Measurements from ENCODE around the gene ATP10A.

ATP10A gene

GRCh38 chr15:25829073-25829472 is 34.1 kb downstream of the ATP10A start:
- H3K9me3 ChIP-seq (ENCODE audit: control insufficient read depth, low read length) = no peaks in the 10 kb centered on the region
- H3K27ac ChIP-seq (ENCODE audit: insufficient read depth, low read depth, low read length, poor library complexity, severe bottlenecking) = no peak overlapping the region
- H3K27me3 ChIP-seq (ENCODE audit: control insufficient read depth, insufficient read depth, low read length, poor library complexity, severe bottlenecking) = no peaks in the 10 kb centered on the region
- H3K4me3 ChIP-seq (ENCODE audit: insufficient read depth, low read depth, low read length) = no peak overlapping the region
- no peaks in the 10 kb centered on the region for H3K36me3 ChIP-seq (ENCODE audit: control insufficient read depth, insufficient read depth, low read length)
- H3K4me1 ChIP-seq (ENCODE audit: control insufficient read depth, insufficient read depth, low read length) = no peaks in the 10 kb centered on the region
- WGBS, 2 experiments = 60 to 93% methylated on average over 1 to 3 of the region's 3 CpGs

DNA sequence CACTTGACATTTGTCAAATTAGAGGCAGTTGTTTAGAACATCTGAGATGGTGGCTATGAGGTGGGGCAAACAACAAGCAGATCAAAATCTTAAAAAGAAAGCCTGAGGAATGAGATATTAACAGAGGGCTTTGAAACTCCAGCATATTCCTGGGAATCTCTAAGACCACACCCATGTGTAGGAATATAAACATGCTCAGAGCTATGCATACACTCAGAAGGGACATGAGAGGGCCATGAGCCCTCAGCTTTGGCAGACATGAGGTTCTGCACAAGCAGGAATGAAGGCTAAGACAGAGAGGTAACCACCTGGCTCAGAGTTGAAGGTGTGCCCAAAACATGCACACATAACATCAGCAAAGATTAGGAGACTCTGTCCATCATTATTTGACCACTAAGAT is 37.9 kb downstream of the ATP10A start:
- no peaks in the 10 kb centered on the region for H3K9me3 ChIP-seq (ENCODE audit: control insufficient read depth, low read length)
- no peaks in the 10 kb centered on the region for H3K27me3 ChIP-seq (ENCODE audit: control insufficient read depth, insufficient read depth, low read length, poor library complexity, severe bottlenecking)
- no peaks in the 10 kb centered on the region for H3K36me3 ChIP-seq (ENCODE audit: control insufficient read depth, insufficient read depth, low read length)
- no peak overlapping the region for H3K27ac ChIP-seq (ENCODE audit: insufficient read depth, low read depth, low read length, poor library complexity, severe bottlenecking)
- H3K4me1 ChIP-seq (ENCODE audit: control insufficient read depth, insufficient read depth, low read length) = no peaks in the 10 kb centered on the region
- H3K4me3 ChIP-seq (ENCODE audit: insufficient read depth, low read depth, low read length) = no peak overlapping the region

- H3K36me3 ChIP-seq (ENCODE audit: control insufficient read depth, insufficient read depth, low read length) = no peaks in the 10 kb centered on the region
- H3K4me3 ChIP-seq (ENCODE audit: insufficient read depth, low read depth, low read length) = no peak overlapping the region
- WGBS, 2 experiments = 77 to 78% methylated on average over 6 of the region's 6 CpGs
- H3K4me1 ChIP-seq (ENCODE audit: control insufficient read depth, insufficient read depth, low read length) = no peaks in the 10 kb centered on the region
- no peaks in the 10 kb centered on the region for H3K27me3 ChIP-seq (ENCODE audit: control insufficient read depth, insufficient read depth, low read length, poor library complexity, severe bottlenecking)
- H3K27ac ChIP-seq (ENCODE audit: insufficient read depth, low read depth, low read length, poor library complexity, severe bottlenecking) = no peak overlapping the region
- H3K9me3 ChIP-seq (ENCODE audit: control insufficient read depth, low read length) = no peaks in the 10 kb centered on the region
Observed at GRCh38 chr15:25824618-25825017, 38.5 kb downstream of the ATP10A start.

DNA sequence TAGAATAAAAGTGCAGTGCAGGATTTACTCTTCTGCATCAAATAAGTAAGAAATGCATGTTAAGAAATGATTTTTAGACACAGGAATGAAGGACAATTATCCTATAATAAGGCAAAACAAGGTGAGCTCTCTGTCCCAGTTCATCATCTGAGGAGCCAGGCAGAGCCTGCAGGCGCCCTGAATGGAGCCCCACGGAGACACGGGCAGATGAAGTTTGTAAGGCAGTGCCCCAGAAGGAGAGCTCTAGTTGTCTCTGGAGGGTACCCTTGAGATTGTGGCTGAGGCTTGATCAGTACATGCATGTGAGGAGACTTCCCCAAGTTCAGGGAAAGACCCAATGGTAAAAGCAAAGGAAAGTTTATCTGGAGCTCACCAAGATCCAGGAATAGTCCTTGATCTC is 50.3 kb downstream of the ATP10A start:
- Histone ChIP-seq H3K9me3 (ENCODE audit: control insufficient read depth, low read length) (no peaks in the 10 kb centered on the region), H3K4me3 (ENCODE audit: insufficient read depth, low read depth, low read length) (no peak overlapping the region), H3K27me3 (ENCODE audit: control insufficient read depth, insufficient read depth, low read length, poor library complexity, severe bottlenecking) (no peaks in the 10 kb centered on the region), H3K27ac (ENCODE audit: insufficient read depth, low read depth, low read length, poor library complexity, severe bottlenecking) (no peak overlapping the region), H3K36me3 (ENCODE audit: control insufficient read depth, insufficient read depth, low read length) (no peaks in the 10 kb centered on the region), H3K4me1 (ENCODE audit: control insufficient read depth, insufficient read depth, low read length) (peaks cover 12% of the 10 kb centered on the region)
- 57 to 58% methylated on average over 3 of the region's 3 CpGs for WGBS, 2 experiments

GRCh38 chr15:25812073-25812472 is 51.1 kb downstream of the ATP10A start:
- no peak overlapping the region for H3K27ac ChIP-seq (ENCODE audit: insufficient read depth, low read depth, low read length, poor library complexity, severe bottlenecking)
- H3K9me3 ChIP-seq (ENCODE audit: control insufficient read depth, low read length) = no peaks in the 10 kb centered on the region
- H3K36me3 ChIP-seq (ENCODE audit: control insufficient read depth, insufficient read depth, low read length) = no peaks in the 10 kb centered on the region
- H3K4me3 ChIP-seq (ENCODE audit: insufficient read depth, low read depth, low read length) = no peak overlapping the region
- no peaks in the 10 kb centered on the region for H3K27me3 ChIP-seq (ENCODE audit: control insufficient read depth, insufficient read depth, low read length, poor library complexity, severe bottlenecking)
- 94% methylated on average over 4 of the region's 4 CpGs for WGBS, 2 experiments
- H3K4me1 ChIP-seq (ENCODE audit: control insufficient read depth, insufficient read depth, low read length) = peaks cover 12% of the 10 kb centered on the region

DNA sequence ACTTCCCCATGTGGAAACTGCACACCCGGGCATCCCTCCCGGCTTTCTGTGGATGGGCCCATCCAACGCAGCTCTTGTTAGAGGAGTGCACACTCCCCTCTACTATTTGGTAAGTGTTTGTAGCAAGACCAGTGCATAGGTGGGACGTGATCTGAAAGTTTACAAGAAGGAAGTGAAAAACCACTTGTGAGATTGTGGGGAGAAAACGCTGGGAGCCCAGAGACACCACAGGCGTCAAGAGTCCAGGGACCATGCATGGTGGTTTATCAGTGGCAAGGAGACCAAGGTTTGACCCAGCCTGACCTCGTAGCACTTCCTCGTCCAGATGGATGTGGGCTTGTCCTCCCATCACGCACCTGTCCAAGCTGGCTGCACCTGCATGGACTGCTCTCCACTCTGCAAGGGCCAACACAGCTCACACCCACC is 51.6 kb downstream of the ATP10A start:
- Histone ChIP-seq H3K4me3 (ENCODE audit: insufficient read depth, low read depth, low read length) (no peak overlapping the region), H3K27ac (ENCODE audit: insufficient read depth, low read depth, low read length, poor library complexity, severe bottlenecking) (no peak overlapping the region), H3K4me1 (ENCODE audit: control insufficient read depth, insufficient read depth, low read length) (peaks cover 12% of the 10 kb centered on the region), H3K36me3 (ENCODE audit: control insufficient read depth, insufficient read depth, low read length) (no peaks in the 10 kb centered on the region), H3K9me3 (ENCODE audit: control insufficient read depth, low read length) (no peaks in the 10 kb centered on the region), H3K27me3 (ENCODE audit: control insufficient read depth, insufficient read depth, low read length, poor library complexity, severe bottlenecking) (no peaks in the 10 kb centered on the region)
- 95 to 97% methylated on average over 9 of the region's 9 CpGs for WGBS, 2 experiments

DNA sequence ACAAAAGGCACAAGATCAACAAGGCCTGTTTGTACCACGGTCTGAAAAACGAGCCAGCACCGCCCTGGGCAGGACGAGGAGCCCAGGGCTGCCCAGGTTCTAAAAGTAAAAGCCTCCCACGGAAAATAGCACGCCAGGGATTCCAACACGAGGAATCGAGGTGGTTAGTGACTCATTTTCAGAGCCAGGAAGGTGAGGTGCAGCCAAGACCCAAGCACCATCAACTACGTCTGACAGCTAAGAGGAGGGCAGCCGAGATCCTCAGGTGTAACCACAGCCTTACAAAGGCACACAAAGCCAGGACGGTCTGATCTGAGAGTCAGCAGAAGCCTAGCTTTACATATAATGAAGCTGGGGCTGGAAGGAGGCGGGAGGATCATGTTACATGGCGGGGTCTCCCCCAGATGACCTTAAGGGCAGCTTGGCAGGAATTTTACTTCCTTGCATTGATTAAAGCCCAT is 52.5 kb downstream of the ATP10A start:
- Histone ChIP-seq H3K27me3 (ENCODE audit: control insufficient read depth, insufficient read depth, low read length, poor library complexity, severe bottlenecking) (no peaks in the 10 kb centered on the region), H3K4me1 (ENCODE audit: control insufficient read depth, insufficient read depth, low read length) (peaks cover 12% of the 10 kb centered on the region), H3K36me3 (ENCODE audit: control insufficient read depth, insufficient read depth, low read length) (no peaks in the 10 kb centered on the region), H3K4me3 (ENCODE audit: insufficient read depth, low read depth, low read length) (no peak overlapping the region), H3K27ac (ENCODE audit: insufficient read depth, low read depth, low read length, poor library complexity, severe bottlenecking) (peak overlapping the region; percentile 47), H3K9me3 (ENCODE audit: control insufficient read depth, low read length) (no peaks in the 10 kb centered on the region)
- 59 to 60% methylated on average over 13 of the region's 13 CpGs for WGBS, 2 experiments

GRCh38 chr15:25810154-25810553 is 53.0 kb downstream of the ATP10A start:
- WGBS, 2 experiments = 90% methylated on average over 8 of the region's 8 CpGs

DNA sequence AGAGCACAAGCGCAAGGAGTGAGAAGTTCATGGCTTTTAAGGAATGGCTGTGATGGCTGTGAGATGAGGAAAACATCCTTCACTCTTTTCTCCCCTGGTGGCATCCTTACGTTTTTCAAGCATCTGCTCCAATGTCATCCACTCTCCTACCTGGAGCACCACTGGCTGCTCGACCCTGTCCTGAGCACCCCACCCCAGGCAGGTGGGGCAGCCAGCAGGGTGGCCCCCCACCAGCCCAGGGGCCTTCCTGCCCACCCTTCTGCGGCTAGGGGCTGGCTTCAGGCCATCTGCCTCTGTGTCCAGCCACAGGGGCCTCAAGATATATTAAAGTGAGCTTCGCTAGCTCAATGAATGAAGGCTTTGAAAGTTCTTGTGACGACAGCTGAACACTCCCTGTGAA is 56.1 kb downstream of the ATP10A start:
- Histone ChIP-seq H3K27ac (ENCODE audit: insufficient read depth, low read depth, low read length, poor library complexity, severe bottlenecking) (no peak overlapping the region), H3K27me3 (ENCODE audit: control insufficient read depth, insufficient read depth, low read length, poor library complexity, severe bottlenecking) (no peaks in the 10 kb centered on the region), H3K36me3 (ENCODE audit: control insufficient read depth, insufficient read depth, low read length) (no peaks in the 10 kb centered on the region), H3K9me3 (ENCODE audit: control insufficient read depth, low read length) (no peaks in the 10 kb centered on the region), H3K4me1 (ENCODE audit: control insufficient read depth, insufficient read depth, low read length) (peaks cover 12% of the 10 kb centered on the region), H3K4me3 (ENCODE audit: insufficient read depth, low read depth, low read length) (no peak overlapping the region)
- WGBS, 2 experiments = 80 to 88% methylated on average over 6 of the region's 6 CpGs

More at GRCh38 chr15:25810154-25810553, 53.0 kb downstream of the ATP10A start:
- Histone ChIP-seq H3K9me3 (ENCODE audit: control insufficient read depth, low read length) (no peaks in the 10 kb centered on the region), H3K4me3 (ENCODE audit: insufficient read depth, low read depth, low read length) (no peak overlapping the region), H3K36me3 (ENCODE audit: control insufficient read depth, insufficient read depth, low read length) (no peaks in the 10 kb centered on the region), H3K4me1 (ENCODE audit: control insufficient read depth, insufficient read depth, low read length) (peaks cover 12% of the 10 kb centered on the region), H3K27me3 (ENCODE audit: control insufficient read depth, insufficient read depth, low read length, poor library complexity, severe bottlenecking) (no peaks in the 10 kb centered on the region), H3K27ac (ENCODE audit: insufficient read depth, low read depth, low read length, poor library complexity, severe bottlenecking) (no peak overlapping the region)

DNA sequence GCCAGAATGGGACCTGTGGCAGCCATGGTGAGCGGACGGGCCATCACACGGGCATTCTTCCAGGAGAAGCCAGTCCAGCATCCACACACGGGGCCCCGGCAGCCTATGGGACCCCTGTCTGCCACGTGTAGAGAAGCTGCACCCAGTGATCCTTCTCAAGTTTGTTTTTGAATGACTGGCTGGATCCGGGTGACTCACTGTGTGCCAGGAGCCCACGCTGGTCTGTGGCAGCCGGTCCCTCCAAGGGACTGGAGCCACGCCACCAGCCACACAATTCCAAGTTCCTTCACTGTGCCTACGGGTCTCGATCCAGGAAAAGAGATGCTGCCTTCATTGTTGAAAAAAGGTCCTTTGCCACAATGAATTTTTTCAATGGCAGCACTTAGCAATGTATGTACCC is 58.1 kb downstream of the ATP10A start:
- Histone ChIP-seq H3K4me3 (ENCODE audit: insufficient read depth, low read depth, low read length) (no peak overlapping the region), H3K9me3 (ENCODE audit: control insufficient read depth, low read length) (no peaks in the 10 kb centered on the region), H3K27ac (ENCODE audit: insufficient read depth, low read depth, low read length, poor library complexity, severe bottlenecking) (no peak overlapping the region), H3K27me3 (ENCODE audit: control insufficient read depth, insufficient read depth, low read length, poor library complexity, severe bottlenecking) (no peaks in the 10 kb centered on the region), H3K4me1 (ENCODE audit: control insufficient read depth, insufficient read depth, low read length) (peaks cover under 1% of the 10 kb centered on the region), H3K36me3 (ENCODE audit: control insufficient read depth, insufficient read depth, low read length) (no peaks in the 10 kb centered on the region)
- WGBS, 2 experiments = 93 to 94% methylated on average over 12 of the region's 12 CpGs

DNA sequence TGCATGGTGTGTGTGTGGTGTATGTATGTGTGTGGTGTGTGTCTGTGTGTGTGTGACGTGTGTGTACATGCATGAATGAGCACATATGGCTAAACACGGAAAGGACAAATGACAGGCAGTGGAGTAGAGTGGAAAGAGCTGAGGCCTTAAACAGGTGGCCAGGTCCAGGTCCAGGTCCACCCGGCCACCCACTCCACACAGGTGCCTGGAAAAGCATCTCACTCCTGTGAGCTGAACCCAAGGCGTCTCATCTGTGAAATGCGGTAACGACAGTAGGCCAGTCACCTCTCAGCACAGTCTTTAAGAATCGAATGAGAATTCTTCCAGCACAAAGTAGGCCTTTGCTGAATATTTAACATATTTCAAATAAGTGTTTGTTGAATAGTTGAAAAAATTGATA is 58.7 kb downstream of the ATP10A start:
- Histone ChIP-seq H3K27me3 (ENCODE audit: control insufficient read depth, insufficient read depth, low read length, poor library complexity, severe bottlenecking) (no peaks in the 10 kb centered on the region), H3K9me3 (ENCODE audit: control insufficient read depth, low read length) (no peaks in the 10 kb centered on the region), H3K4me3 (ENCODE audit: insufficient read depth, low read depth, low read length) (no peak overlapping the region), H3K36me3 (ENCODE audit: control insufficient read depth, insufficient read depth, low read length) (no peaks in the 10 kb centered on the region), H3K4me1 (ENCODE audit: control insufficient read depth, insufficient read depth, low read length) (no peaks in the 10 kb centered on the region), H3K27ac (ENCODE audit: insufficient read depth, low read depth, low read length, poor library complexity, severe bottlenecking) (no peak overlapping the region)
- WGBS, 2 experiments = 79 to 84% methylated on average over 7 of the region's 7 CpGs
